HG03342 (cell line): ENCODE results near the gene ZFYVE1.
"Not testable (repeated sequence)": the region's sequence is repeated elsewhere in the genome, so short reads cannot be mapped to it uniquely, and the experiment has no call there.

Experiments used
- ATAC-seq: cut with Tn5 transposase; IDR thresholded peaks from one replicate; pipeline ENCODE4 v1.9.1; 2021; ENCODE audit warnings: mild to moderate bottlenecking, moderate library complexity; ENCODE audit not compliant: unreplicated experiment

The ZFYVE1 gene

GRCh38 chr14:73007835-73008234, 19.1 kb downstream of the ZFYVE1 start:
- ATAC-seq = no peak

GRCh38 chr14:73004641-73005040, 22.3 kb downstream of the ZFYVE1 start:
- not testable (repeated sequence) for ATAC-seq

GRCh38 chr14:73003681-73004080, 23.2 kb downstream of the ZFYVE1 start:
- no peak for ATAC-seq

GRCh38 chr14:73000073-73000472, 26.8 kb downstream of the ZFYVE1 start:
- ATAC-seq = no peak

GRCh38 chr14:72999316-72999715, 27.6 kb downstream of the ZFYVE1 start:
- ATAC-seq = no peak

GRCh38 chr14:72998252-72998903, 28.5 kb downstream of the ZFYVE1 start:
- no peak for ATAC-seq

- ATAC-seq = no peak
These were observed 30.0 kb downstream of the ZFYVE1 start for GRCh38 chr14:72996916-72997315.

GRCh38 chr14:72990171-72990570, 36.7 kb downstream of the ZFYVE1 start:
- no peak for ATAC-seq

- no peak for ATAC-seq
These were observed 40.0 kb downstream of the ZFYVE1 start for GRCh38 chr14:72986857-72987256.

- no peak for ATAC-seq
These were observed 40.7 kb downstream of the ZFYVE1 start for GRCh38 chr14:72986214-72986613.

GRCh38 chr14:72982146-72982708, 44.7 kb downstream of the ZFYVE1 start:
- no peak for ATAC-seq

- no peak for ATAC-seq
These were observed 46.0 kb downstream of the ZFYVE1 start for GRCh38 chr14:72980863-72981262.

GRCh38 chr14:72978856-72979255, 48.0 kb downstream of the ZFYVE1 start:
- no peak for ATAC-seq

- no peak for ATAC-seq
These were observed 51.1 kb downstream of the ZFYVE1 start for GRCh38 chr14:72975770-72976169.

- ATAC-seq = no peak
These were observed 52.2 kb downstream of the ZFYVE1 start for GRCh38 chr14:72974661-72975060.

- no peak for ATAC-seq
These were observed 56.0 kb downstream of the ZFYVE1 start for GRCh38 chr14:72970824-72971434.

- no peak for ATAC-seq
These were observed 56.8 kb downstream of the ZFYVE1 start for GRCh38 chr14:72970058-72970630.

- no peak for ATAC-seq
These were observed 58.6 kb downstream of the ZFYVE1 start for GRCh38 chr14:72968316-72968715.

GRCh38 chr14:72966038-72966437, 60.9 kb downstream of the ZFYVE1 start:
- no peak for ATAC-seq

GRCh38 chr14:72965249-72965648, 61.7 kb downstream of the ZFYVE1 start:
- no peak for ATAC-seq

- ATAC-seq = no peak
These were observed 64.0 kb downstream of the ZFYVE1 start for GRCh38 chr14:72962829-72963312.

GRCh38 chr14:72962336-72962754, 64.6 kb downstream of the ZFYVE1 start:
- ATAC-seq = not testable (repeated sequence)
